Thyroid gland (tissue), 4 donors: Measurements from ENCODE around the gene MITF. TPM values are rescaled to one million over a fixed set of nuclear protein-coding genes. Genes with fewer than 3 reads are reported as not detected.

Experiments
- DNase-seq, 2 donors: peaks; one replicate each; pipeline ENCODE4 v3.0.0-alpha.2; 2019
- H3K27ac ChIP-seq, 3 donors: fragments of 200-600 bp; sonication (generic); 1 replicate in 2 of 3; 2 replicates in 1 of 3; pipeline ENCODE4 v1.5.1; 2016 to 2019; ENCODE audit warnings: mild to moderate bottlenecking in 1 of 3, moderate library complexity in 1 of 3
- H3K27me3 ChIP-seq: fragments of 200-600 bp; sonication (generic); one replicate; pipeline ENCODE4 v1.5.1; 2019
- H3K36me3 ChIP-seq, 2 donors: fragments of 200-600 bp; sonication (generic); one replicate each; pipeline ENCODE4 v1.5.1; 2016 to 2019
- H3K4me1 ChIP-seq, 2 donors: fragments of 200-600 bp; sonication (generic); one replicate each; pipeline ENCODE4 v1.5.1; 2017 to 2019
- H3K4me3 ChIP-seq, 3 donors: fragments of 200-600 bp; sonication (generic); replicated peaks in 1 of 3; 1 replicate in 2 of 3; 2 replicates in 1 of 3; pipeline ENCODE4 v1.5.1; 2016; ENCODE audit warnings: mild to moderate bottlenecking in 1 of 3
- H3K9me3 ChIP-seq: fragments of 200-600 bp; sonication (generic); one replicate; pipeline ENCODE4 v1.5.1; 2017
- CTCF ChIP-seq, 6 experiments: fragments of 200-600 bp in 3 of 6; fragments of 450-650 bp in 3 of 6; sonication (generic) in 3 of 6; IDR thresholded peaks; one replicate each; pipeline ENCODE4 v1.5.1; 2016 to 2019; ENCODE audit warnings: antibody characterized with exemption in 6 of 6, mild to moderate bottlenecking in 2 of 6, inconsistent platforms in 1 of 6, moderate library complexity in 1 of 6
- POLR2A ChIP-seq, 2 donors: fragments of 450-650 bp; IDR thresholded peaks; one replicate each; pipeline ENCODE4 v1.6.1; 2017; ENCODE audit warnings: antibody characterized with exemption in 2 of 2, mild to moderate bottlenecking in 2 of 2, moderate library complexity in 1 of 2
- WGBS, 2 donors: methylation state at CpG; one replicate each; pipeline ENCODE4 v1.1.5; 2017; 5-methylcytosine and 5-hydroxymethylcytosine counted together
- intact Hi-C: fragments of 100-400 bp; cut with DNase I; formaldehyde crosslinking; loops from one replicate; pipeline ENCODE4 v1.15.1; 2023
- total RNA-seq, 4 donors: library from RNA; depleted of rRNA; stranded (reverse); fragments of >200 nt; gene quantifications; one replicate each; pipeline ENCODE4 v1.2.3, GENCODE V29; 2016

The MITF gene
- total RNA-seq, 4 donors from 2014 or later: 22.4 to 52.1 (median 26.4) TPM

- Histone ChIP-seq H3K9me3 (no peaks in the 10 kb centered on the region), H3K36me3 (no peaks in the 10 kb centered on the region), H3K4me1 (peaks cover 0 to 3% of the 10 kb centered on the region in 2 donors), H3K27me3 (no peaks in the 10 kb centered on the region), H3K4me3 (no peak overlapping the region), H3K27ac (no peak overlapping the region)
- WGBS, 2 donors: 88 to 98% methylated on average over 4 of the region's 4 CpGs
- DNase-seq: no peak
- intact Hi-C loops: no loop called here
- TF ChIP-seq POLR2A (IDR thresholded peaks at IDR 0.05) (no peak), CTCF (IDR thresholded peaks at IDR 0.05) (no peak)
Measured at GRCh38 chr3:69929019-69929418, 189.8 kb downstream of the MITF start.

GRCh38 chr3:69930564-69930963 lies 191.3 kb downstream of the MITF start:
- TF ChIP-seq POLR2A (IDR thresholded peaks at IDR 0.05) (no peak), CTCF (IDR thresholded peaks at IDR 0.05) (no peak)
- no peak overlapping the region for H3K27ac ChIP-seq
- H3K36me3 ChIP-seq: no peaks in the 10 kb centered on the region
- H3K9me3 ChIP-seq: no peaks in the 10 kb centered on the region
- H3K4me3 ChIP-seq: no peak overlapping the region
- peak; percentile 9 to 22 for DNase-seq
- intact Hi-C loops: no loop called here
- H3K4me1 ChIP-seq: peaks cover 0 to 3% of the 10 kb centered on the region in 2 donors
- no peaks in the 10 kb centered on the region for H3K27me3 ChIP-seq
- WGBS, 2 donors: 36 to 47% methylated on average over 2 of the region's 2 CpGs

- intact Hi-C loops: no loop called here
- H3K9me3 ChIP-seq: no peaks in the 10 kb centered on the region
- H3K27ac ChIP-seq: no peak overlapping the region
- H3K36me3 ChIP-seq: no peaks in the 10 kb centered on the region
- H3K4me3 ChIP-seq: no peak overlapping the region
- peaks cover 0 to 3% of the 10 kb centered on the region in 2 donors for H3K4me1 ChIP-seq
- TF ChIP-seq POLR2A (IDR thresholded peaks at IDR 0.05) (no peak), CTCF (IDR thresholded peaks at IDR 0.05) (no peak)
- WGBS, 2 donors: 92 to 96% methylated on average over 2 of the region's 2 CpGs
- no peaks in the 10 kb centered on the region for H3K27me3 ChIP-seq
- no peak for DNase-seq
Measured at GRCh38 chr3:69932087-69932486, 192.8 kb downstream of the MITF start.

- Histone ChIP-seq H3K4me3 (no peak overlapping the region), H3K27ac (no peak overlapping the region), H3K27me3 (no peaks in the 10 kb centered on the region), H3K9me3 (no peaks in the 10 kb centered on the region), H3K36me3 (no peaks in the 10 kb centered on the region), H3K4me1 (peaks cover 0 to 3% of the 10 kb centered on the region in 2 donors)
- intact Hi-C loops: no loop called here
- TF ChIP-seq POLR2A (IDR thresholded peaks at IDR 0.05) (no peak), CTCF (IDR thresholded peaks at IDR 0.05) (no peak)
- DNase-seq: no peak
- 91 to 92% methylated on average over 3 of the region's 3 CpGs for WGBS, 2 donors
Measured at GRCh38 chr3:69932501-69932900, 193.2 kb downstream of the MITF start.

GRCh38 chr3:69934398-69934797 lies 195.1 kb downstream of the MITF start:
- peaks cover 0 to 3% of the 10 kb centered on the region in 2 donors for H3K4me1 ChIP-seq
- H3K27ac ChIP-seq: no peak overlapping the region
- no peaks in the 10 kb centered on the region for H3K27me3 ChIP-seq
- TF ChIP-seq POLR2A (IDR thresholded peaks at IDR 0.05): no peak
- TF ChIP-seq CTCF (IDR thresholded peaks at IDR 0.05): no peak
- DNase-seq: no peak
- intact Hi-C loops: no loop called here
- H3K4me3 ChIP-seq: no peak overlapping the region
- no peaks in the 10 kb centered on the region for H3K9me3 ChIP-seq
- H3K36me3 ChIP-seq: no peaks in the 10 kb centered on the region
- 75 to 80% methylated on average over 2 of the region's 2 CpGs for WGBS, 2 donors
